Measurements from ENCODE around the gene AFF3. TPM values are rescaled to one million over a fixed set of nuclear protein-coding genes. Genes with fewer than 3 reads are reported as not detected.

AFF3 gene
- total and polyA plus RNA-seq, 2 of the 8 experiments (the other 6 are each of a cell fraction or from before 2014, with no cell fraction given): 0.27 to 3.0 TPM

GRCh38 chr2:100107906-100108647 lies 34.3 kb downstream of the AFF3 start (continued):
- no peak for TF ChIP-seq SP4 (IDR thresholded peaks at IDR 0.05; ENCODE audit: low read length)
- TF ChIP-seq CBX5 (IDR thresholded peaks at IDR 0.05; ENCODE audit: low read depth, low read length): no peak
- TF ChIP-seq CHD2 (IDR thresholded peaks at IDR 0.05; ENCODE audit: low read length): no peak
- TF ChIP-seq ZNF274 (IDR thresholded peaks at IDR 0.05; ENCODE audit: borderline replicate concordance, extremely low read depth, low read length): no peak
- no peak for TF ChIP-seq SIX5 (IDR thresholded peaks at IDR 0.05; ENCODE audit: low read depth, low read length)
- TF ChIP-seq SUZ12 (IDR thresholded peaks at IDR 0.05; ENCODE audit: low read length): no peak
- TF ChIP-seq EP300 (IDR thresholded peaks at IDR 0.05; ENCODE audit: borderline replicate concordance in 1 of 2, low read depth in 2 of 2, low read length in 2 of 2): no peak
- TF ChIP-seq FOSL1 (IDR thresholded peaks at IDR 0.05; ENCODE audit: insufficient read depth, low read depth, low read length): no peak
